GM12874 (cell line): ENCODE data around the gene RELCH.

ENCODE experiments used
- TF ChIP-seq, protein P1 (sequence below): IDR thresholded peaks from 2 replicates; pipeline ENCODE4 v1.5.1; 2011; ENCODE audit warnings: low read depth, mild to moderate bottlenecking, control low read depth, low read length, moderate library complexity; ENCODE audit not compliant: insufficient read depth

The RELCH gene

DNA sequence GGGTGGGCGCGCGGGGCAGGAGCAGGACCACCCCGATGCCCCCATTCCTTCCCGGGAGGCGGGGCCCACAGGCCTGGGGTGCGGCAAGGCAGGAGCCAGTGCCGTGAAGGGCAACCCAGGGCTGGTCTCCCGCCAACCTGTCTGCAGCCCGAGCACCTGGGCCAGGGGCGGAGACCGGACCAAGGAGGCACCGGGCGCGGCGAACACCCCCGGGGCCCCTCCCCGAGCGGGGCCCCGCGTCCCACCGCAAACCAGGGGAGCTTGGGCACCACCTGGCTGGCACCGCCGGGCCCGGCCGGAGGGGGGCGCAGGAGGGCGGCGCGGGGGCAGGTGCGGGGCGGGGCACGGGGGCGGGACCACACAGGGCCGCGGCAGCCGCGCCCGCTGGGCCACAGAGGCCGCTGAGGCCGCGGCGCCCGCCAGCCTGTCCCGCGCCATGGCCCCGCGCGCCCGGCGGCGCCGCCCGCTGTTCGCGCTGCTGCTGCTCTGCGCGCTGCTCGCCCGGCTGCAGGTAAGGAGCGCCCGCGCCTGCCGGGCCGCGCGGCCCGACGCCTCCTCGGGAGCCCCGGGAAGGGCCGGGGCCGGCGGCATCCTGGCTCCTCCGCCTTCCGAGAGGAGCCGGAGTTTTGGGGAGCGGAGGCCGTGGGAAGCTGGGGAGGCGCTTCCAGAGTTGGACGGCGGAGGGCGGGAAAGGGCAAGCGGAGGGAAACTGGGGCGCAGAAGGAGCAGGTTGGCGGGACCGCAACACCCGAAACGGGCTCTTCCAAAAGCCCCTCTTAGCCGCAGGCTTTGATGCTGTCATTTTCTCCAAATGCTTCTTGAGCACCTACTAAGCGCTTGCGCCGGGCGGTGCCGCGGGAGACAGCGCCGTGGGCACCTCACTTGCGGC lies 138.1 kb downstream of the RELCH start, which contains the start of gene TNFRSF11A:
TNFRSF11A (plus strand) TSS at position 394 of the 889 bp plus-strand sequence; CDS start at position 437, 43 bp downstream.
- TF ChIP-seq, protein P1, sequence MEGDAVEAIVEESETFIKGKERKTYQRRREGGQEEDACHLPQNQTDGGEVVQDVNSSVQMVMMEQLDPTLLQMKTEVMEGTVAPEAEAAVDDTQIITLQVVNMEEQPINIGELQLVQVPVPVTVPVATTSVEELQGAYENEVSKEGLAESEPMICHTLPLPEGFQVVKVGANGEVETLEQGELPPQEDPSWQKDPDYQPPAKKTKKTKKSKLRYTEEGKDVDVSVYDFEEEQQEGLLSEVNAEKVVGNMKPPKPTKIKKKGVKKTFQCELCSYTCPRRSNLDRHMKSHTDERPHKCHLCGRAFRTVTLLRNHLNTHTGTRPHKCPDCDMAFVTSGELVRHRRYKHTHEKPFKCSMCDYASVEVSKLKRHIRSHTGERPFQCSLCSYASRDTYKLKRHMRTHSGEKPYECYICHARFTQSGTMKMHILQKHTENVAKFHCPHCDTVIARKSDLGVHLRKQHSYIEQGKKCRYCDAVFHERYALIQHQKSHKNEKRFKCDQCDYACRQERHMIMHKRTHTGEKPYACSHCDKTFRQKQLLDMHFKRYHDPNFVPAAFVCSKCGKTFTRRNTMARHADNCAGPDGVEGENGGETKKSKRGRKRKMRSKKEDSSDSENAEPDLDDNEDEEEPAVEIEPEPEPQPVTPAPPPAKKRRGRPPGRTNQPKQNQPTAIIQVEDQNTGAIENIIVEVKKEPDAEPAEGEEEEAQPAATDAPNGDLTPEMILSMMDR: peak; percentile 67

DNA sequence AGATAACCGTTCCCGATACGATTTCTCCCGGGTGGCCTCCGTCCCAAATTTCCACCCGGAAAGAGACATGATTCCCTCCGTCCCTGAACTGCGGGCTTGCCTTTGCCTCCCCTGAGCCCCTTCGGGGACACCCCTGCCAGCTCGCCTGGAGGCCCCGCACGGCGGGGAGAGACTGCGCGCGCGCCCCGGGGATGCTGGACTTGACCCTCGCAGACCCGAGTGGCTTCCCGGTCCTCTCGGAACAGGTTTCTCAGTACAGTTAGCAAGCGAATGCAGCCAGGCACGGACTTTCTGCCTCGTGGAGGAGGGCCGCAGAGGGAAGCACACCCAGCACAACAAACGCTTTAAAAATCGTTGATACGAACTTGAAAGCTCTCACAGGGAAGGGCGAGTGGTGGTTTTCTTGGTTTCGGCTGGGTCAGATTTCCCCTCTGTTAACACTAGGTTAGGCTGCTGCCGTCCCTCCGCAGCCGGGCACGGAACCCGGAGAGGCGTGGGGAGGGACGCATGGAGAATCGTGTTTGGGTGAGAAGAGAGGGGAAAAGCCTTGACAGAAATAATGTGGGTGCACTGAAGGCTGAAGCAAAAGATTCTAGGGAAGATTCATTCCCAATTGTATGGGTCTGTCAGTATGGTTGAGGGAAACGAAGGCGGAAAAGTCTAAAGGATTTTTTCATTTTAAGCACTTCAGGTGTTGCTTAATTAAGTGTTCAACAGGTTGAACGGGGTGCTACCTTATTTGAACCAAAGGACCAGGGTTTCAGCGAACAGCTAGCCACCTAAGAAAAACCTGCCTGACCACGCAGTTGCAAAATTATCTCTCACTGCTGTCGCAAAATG lies 139.0 kb downstream of the RELCH start:
- TF ChIP-seq, protein P1: no peak

DNA sequence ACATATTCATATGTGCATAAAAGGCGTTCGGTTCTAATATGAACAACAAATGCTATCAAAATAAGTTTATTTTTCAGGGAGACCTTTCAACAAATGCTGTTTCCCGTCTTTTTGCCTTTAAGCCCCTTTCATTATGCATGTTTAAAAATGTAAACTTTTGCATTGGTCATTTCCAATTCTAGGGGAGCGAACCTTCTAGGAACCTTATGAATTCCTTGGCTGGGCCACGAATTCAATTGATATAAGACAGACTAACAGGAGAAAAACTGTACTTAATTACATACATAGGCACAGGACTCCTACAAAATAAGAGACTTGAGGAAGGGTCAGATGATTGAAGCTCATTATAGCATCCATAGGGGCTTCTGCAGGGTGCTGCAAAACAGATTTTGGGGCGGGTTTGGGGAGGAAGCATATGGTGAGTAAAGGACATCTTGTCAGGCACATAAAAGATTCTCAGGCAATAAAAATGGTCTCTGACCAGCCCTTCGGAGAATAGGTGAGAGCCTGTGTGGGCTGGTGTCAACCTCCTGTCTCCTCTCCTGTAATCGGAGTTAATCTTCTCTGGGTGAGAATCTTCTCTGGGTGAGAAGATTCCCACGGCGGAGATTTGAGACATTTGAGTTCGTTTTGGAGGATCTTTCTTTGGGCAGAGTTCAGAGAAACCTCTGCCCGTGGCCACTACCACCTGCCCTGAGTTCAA lies 139.7 kb downstream of the RELCH start:
- TF ChIP-seq, protein P1: no peak

DNA sequence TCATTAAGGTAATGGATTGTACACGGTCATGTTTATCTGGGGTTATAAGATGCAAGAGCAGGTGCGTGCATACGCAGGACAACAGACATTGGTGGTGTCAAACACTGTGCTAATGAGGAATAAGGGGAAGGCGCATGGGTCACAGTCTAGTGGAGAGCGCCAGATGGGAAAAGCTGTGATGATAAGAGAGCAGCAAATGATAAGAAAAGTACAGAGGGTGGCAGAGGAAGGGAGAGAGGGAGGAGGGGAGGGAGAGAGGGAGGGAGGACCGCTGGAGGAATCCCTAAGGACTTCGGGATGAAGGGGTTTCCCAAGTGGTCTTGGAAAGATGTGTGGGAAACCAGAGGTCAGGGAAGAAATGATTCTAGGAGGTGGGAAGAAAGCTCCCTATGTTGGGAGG lies 140.9 kb downstream of the RELCH start:
- TF ChIP-seq, protein P1: no peak

DNA sequence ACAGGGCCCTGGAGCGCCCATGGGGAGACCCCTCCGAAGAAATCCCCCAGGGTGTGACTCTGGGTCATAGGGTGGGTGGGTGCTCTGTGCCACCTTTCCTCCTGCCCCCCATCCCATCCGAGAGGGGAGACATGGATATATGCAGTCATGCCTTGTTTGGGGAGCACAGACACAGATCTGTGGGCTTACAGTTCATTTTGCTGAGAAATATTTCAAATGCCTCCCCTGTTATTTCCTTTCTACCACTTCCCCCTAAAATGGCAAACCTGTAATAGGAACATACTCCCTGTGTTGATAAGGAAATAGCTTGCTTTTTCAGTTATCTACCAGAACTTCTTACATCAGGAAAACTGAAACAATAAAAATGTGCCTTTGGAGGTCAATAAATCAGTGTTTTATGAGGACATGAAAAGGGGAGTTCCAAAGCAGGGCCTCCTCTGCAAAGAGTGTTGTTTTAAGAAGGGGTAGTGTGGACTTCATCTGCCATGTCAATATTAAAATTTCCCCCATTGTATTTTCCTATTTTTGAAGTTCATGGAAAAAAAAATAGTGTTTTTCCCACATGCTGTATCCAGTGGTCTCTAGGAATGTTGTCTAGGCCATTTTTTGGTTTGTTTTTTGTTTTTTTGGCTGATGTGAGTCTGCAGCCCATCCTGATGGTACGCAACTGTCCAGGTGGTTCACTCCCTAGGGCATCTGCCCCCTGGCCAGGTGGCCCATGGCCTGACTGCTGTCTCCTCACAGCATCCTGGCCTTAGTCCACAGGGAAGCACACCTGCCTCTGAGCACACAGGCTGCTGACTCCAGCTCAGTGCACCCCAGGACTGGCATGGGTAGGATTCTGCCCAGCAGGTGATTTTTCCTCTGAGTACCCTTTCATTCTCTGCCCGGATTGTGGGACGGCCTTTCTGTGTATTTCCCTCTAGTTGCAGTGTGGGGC lies 141.8 kb downstream of the RELCH start:
- TF ChIP-seq, protein P1: no peak

DNA sequence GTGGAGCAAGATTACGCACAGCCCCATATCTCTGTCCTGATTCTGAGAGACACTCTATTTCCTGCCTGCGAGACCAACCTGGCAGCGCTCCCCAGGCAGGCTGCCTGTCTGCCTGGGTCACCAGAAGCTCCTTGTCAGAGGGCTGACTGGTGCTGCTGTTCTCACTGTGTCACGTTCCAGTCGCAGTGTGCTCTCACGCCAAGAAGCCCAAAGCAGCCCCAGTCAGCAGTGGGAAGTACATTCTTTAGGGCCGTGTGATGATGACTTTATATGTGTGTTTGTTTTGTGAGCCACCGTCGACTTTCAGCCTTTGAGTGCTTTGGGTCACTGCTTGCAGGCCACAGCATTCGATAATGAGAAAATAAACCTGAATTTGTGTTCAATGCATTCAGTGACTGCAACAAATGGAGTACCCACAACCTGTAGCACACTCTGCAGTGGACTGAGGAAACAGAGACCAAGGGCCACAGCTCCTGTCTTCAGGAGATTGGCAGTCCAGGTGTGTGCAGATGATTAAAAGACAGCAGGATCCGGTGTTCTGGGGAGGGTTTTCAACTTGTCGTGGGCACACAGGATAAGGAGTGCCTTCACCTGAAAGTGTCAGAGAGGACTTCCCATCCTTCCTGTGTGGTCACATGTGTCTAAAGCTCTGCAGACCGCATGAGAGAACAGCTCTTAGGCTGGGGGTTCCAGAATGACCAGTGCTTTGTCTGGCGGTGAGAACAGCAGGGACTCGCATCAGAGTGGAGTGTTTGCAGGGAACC lies 142.8 kb downstream of the RELCH start:
- TF ChIP-seq, protein P1: no peak
